Keratinocyte (primary cell): ENCODE results near the gene RPH3AL.

Experiments
- EZH2 ChIP-seq: IDR thresholded peaks from one replicate; pipeline ENCODE4 v1.6.1; 2012; ENCODE audit warnings: inconsistent platforms, mild to moderate bottlenecking, low read length, moderate library complexity
- TF ChIP-seq, protein P1 (sequence below), 3 experiments: IDR thresholded peaks in 1 of 3; conservative IDR thresholded peaks in 1 of 3; optimal IDR thresholded peaks in 1 of 3; 2 replicates in 2 of 3; 3 replicates in 1 of 3; pipeline versions ENCODE3 to v1.5.1; 2011; ENCODE audit warnings: low read length in 3 of 3, mild to moderate bottlenecking in 3 of 3, moderate library complexity in 2 of 3, control low read depth in 1 of 3, inconsistent platforms in 1 of 3; ENCODE audit not compliant: insufficient read depth in 2 of 3; ENCODE audit errors: extremely low read depth in 1 of 3

DNA sequence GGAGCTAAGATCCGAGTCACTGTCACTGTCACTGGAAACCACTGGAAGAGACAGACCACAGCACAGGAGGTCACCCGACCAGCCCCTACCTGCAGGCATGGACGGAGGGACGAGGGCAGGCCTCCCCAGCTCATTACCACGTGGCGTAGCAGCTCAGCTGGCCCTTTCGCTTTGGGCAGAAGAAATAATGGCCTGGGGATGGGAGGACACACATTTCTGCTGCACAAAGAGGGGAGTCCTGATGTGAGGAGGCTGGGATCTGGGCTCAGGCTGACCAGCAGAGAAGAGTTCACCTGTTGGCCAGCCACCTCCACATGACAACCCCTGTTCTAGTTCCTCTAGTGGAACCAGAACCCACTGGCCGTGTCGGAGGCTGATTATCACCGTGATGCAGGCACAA lies 132.9 kb downstream of the RPH3AL start:
- TF ChIP-seq, protein P1, sequence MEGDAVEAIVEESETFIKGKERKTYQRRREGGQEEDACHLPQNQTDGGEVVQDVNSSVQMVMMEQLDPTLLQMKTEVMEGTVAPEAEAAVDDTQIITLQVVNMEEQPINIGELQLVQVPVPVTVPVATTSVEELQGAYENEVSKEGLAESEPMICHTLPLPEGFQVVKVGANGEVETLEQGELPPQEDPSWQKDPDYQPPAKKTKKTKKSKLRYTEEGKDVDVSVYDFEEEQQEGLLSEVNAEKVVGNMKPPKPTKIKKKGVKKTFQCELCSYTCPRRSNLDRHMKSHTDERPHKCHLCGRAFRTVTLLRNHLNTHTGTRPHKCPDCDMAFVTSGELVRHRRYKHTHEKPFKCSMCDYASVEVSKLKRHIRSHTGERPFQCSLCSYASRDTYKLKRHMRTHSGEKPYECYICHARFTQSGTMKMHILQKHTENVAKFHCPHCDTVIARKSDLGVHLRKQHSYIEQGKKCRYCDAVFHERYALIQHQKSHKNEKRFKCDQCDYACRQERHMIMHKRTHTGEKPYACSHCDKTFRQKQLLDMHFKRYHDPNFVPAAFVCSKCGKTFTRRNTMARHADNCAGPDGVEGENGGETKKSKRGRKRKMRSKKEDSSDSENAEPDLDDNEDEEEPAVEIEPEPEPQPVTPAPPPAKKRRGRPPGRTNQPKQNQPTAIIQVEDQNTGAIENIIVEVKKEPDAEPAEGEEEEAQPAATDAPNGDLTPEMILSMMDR (optimal IDR thresholded peaks at IDR 0.05 in 1 of 3, IDR thresholded peaks at IDR 0.05 in 1 of 3, conservative IDR thresholded peaks at IDR 0.05 in 1 of 3; ENCODE audit: extremely low read depth in 1 of 3, insufficient read depth in 2 of 3, low read length in 3 of 3): no peak
- TF ChIP-seq EZH2: no peak
